PFSK-1 (cell line): ENCODE measurements around the gene HOXC10.

Experiments used
- FOXP2 ChIP-seq: optimal IDR thresholded peaks from 2 replicates; pipeline ENCODE3; 2011; ENCODE audit warnings: borderline replicate concordance, control low read depth, inconsistent platforms; ENCODE audit not compliant: insufficient read depth; ENCODE audit errors: extremely low read length, extremely low read depth
- POLR2AphosphoS5 ChIP-seq: IDR thresholded peaks from 2 replicates; pipeline ENCODE4 v1.6.1; 2012; ENCODE audit warnings: low read depth, mild to moderate bottlenecking, control low read depth, low read length, moderate library complexity
- TAF1 ChIP-seq: IDR thresholded peaks from 2 replicates; pipeline ENCODE4 v1.6.1; 2012; ENCODE audit warnings: low read length, control low read depth, borderline replicate concordance; ENCODE audit not compliant: insufficient read depth
- TF ChIP-seq, protein P1 (sequence below), 2 experiments: IDR thresholded peaks; 2 replicates each; pipeline versions ENCODE4 v1.6.1 to v1.8.0; 2011 to 2012; ENCODE audit warnings: low read depth in 2 of 2, low read length in 2 of 2, control low read depth in 1 of 2, inconsistent platforms in 1 of 2, mild to moderate bottlenecking in 1 of 2, moderate library complexity in 1 of 2; ENCODE audit not compliant: insufficient read depth in 1 of 2

DNA sequence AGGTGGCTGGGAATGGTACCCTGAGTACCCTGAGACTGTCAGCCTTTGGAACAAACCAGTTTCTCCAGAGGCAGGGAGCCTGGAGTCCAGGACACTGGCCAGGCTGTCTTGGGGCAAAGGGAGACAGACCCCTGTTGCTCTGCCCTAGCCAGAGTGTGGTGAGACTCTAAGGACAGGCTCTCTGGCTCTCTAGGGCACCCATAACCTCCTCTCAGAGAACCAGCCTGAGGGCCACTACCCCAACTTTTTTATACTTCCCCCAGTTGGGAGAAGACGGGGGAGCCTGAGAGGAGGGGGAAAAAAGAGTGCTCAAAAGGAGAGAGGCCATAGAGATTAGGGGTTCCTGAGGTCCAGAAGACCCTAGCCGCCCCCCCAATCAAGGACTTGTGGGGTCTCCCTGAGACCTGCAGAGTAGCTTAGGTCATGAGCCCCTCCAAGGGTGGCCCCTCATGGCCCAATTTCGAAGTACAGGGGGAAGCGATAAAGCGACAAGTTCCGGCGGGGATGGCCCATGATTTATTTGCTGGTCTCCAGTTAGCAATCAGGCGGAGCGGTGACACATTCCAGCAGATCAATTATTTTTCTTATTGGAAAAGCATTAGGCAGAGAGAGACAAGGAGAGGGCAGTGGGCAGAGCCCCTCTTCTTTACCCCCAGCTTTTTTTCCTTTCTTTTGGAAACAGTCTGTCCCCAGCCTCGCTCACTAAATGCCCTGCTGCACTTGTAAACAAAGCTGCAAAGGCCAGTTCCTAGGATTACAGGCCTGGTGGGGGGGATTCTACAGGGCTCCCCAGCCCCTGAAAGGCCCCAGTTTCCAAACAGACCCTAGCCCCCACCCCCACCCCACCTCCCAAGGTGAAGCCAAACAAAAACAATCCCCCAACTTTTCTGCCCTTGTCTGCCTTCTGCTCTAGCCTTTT is 25.4 kb downstream of the HOXC10 start:
- TF ChIP-seq, protein P1, sequence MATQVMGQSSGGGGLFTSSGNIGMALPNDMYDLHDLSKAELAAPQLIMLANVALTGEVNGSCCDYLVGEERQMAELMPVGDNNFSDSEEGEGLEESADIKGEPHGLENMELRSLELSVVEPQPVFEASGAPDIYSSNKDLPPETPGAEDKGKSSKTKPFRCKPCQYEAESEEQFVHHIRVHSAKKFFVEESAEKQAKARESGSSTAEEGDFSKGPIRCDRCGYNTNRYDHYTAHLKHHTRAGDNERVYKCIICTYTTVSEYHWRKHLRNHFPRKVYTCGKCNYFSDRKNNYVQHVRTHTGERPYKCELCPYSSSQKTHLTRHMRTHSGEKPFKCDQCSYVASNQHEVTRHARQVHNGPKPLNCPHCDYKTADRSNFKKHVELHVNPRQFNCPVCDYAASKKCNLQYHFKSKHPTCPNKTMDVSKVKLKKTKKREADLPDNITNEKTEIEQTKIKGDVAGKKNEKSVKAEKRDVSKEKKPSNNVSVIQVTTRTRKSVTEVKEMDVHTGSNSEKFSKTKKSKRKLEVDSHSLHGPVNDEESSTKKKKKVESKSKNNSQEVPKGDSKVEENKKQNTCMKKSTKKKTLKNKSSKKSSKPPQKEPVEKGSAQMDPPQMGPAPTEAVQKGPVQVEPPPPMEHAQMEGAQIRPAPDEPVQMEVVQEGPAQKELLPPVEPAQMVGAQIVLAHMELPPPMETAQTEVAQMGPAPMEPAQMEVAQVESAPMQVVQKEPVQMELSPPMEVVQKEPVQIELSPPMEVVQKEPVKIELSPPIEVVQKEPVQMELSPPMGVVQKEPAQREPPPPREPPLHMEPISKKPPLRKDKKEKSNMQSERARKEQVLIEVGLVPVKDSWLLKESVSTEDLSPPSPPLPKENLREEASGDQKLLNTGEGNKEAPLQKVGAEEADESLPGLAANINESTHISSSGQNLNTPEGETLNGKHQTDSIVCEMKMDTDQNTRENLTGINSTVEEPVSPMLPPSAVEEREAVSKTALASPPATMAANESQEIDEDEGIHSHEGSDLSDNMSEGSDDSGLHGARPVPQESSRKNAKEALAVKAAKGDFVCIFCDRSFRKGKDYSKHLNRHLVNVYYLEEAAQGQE (IDR thresholded peaks at IDR 0.05; ENCODE audit: insufficient read depth in 1 of 2, low read depth in 2 of 2, low read length in 2 of 2), result no peak
- TF ChIP-seq POLR2AphosphoS5, result no peak
- no peak for TF ChIP-seq TAF1
- TF ChIP-seq FOXP2, result no peak
